GM18907 (cell line): Measurements from ENCODE around the gene CLSTN1.
"Not testable (repeated sequence)": the region's sequence is repeated elsewhere in the genome, so short reads cannot be mapped to it uniquely, and the experiment has no call there.

Experiments used
- ATAC-seq: cut with Tn5 transposase; IDR thresholded peaks from one replicate; pipeline ENCODE4 v1.9.1; 2021; ENCODE audit warnings: mild to moderate bottlenecking, moderate library complexity; ENCODE audit not compliant: unreplicated experiment

Gene CLSTN1

GRCh38 chr1:9826616-9827015, 2.9 kb upstream of the CLSTN1 start:
- no peak for ATAC-seq

- ATAC-seq: no peak
These were observed 2.3 kb upstream of the CLSTN1 start for GRCh38 chr1:9826087-9826486.

GRCh38 chr1:9825093-9826074, 1.6 kb upstream of the CLSTN1 start:
- ATAC-seq: peak; percentile 32

DNA sequence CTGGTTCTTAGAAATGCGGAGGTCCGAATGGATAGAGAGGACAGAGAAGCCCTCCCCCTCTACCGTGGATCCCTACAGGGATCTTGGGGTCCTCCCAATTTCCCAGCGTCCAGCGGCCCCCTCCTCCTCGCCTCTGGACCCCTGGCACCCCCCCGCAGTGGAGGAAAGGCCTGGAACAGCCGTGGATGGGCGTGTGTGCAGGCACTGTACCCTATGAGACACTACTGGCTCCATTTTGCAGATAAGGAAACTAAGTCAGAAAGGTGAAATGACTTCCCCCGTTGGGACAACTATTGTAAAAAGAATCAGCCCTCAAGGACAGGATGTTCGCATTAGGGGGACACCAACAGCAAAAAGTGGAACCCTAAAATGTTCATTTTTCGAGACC, 931 bp upstream of the CLSTN1 start:
- ATAC-seq: no peak

DNA sequence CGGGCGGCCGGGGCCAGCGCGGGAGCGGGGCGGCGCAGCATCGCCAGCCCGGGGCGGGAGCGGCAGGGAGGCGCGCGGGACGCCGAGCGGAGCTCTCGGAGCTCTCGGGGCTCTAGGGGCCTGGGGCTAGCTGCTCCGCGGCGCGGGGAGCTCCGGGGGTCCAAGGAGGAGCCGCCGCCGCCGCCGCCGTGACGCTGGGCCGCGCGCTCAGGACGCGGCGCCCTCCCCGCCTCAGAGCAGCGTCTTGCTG, 147 bp downstream of the CLSTN1 start:
- ATAC-seq: peak; percentile 24

DNA sequence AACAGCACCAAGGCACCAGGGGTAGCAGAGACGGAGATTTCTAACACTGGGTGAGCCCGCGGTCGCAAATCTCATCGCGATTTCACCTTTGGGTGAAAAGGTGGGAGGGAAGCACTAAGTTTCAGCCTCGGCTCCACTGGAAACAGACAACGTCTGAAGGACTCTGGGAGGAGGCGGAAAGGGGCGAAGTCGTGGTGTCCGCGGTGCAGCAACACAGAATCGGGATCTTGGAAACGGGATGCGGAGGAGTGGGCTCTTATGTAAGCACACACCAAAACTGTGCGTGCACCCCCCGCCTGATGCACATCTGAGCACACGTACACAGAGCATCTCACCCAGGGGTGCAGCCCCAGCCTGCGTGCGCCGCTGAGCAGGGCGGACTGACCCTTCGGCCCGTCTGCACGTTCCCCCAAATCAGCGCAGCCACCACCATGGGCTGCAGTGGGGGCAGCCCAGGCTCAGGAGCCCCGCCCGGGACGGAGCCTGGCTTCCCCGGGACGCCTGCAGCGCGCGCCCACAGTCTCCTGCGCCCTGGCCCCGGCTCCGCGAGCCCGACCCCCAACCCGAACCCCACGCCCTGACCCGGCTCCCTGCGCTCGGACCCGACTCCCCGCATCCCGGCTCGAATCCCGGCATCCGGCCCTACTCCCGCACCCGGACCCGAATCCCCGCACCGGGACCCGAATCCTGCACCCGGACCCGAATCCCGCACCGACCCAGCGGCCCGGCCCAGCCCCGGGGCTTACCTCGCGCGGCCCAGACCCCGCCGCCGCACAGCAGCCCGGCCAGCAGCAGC, 670 bp downstream of the CLSTN1 start:
- no peak for ATAC-seq

DNA sequence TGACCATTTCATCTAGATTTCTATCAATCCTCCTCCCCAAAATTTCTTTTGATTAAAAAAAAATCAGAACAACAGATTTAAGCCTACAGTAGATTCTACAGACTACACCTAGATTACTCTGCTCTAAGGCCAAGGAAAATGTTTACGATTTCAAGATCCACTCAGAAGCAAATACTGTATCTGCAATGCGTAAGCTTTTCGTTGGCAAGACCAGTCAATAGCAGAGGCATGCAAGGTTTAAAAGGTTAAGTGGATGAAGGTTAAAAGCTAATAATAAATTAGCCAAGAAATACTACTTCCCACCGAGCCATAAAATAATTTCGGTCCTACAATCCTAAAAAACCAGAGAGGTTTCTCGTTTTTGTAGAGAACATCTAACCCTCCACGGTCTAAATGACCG, 1.3 kb downstream of the CLSTN1 start:
- no peak for ATAC-seq

GRCh38 chr1:9821710-9822109, 2.1 kb downstream of the CLSTN1 start:
- no peak for ATAC-seq

DNA sequence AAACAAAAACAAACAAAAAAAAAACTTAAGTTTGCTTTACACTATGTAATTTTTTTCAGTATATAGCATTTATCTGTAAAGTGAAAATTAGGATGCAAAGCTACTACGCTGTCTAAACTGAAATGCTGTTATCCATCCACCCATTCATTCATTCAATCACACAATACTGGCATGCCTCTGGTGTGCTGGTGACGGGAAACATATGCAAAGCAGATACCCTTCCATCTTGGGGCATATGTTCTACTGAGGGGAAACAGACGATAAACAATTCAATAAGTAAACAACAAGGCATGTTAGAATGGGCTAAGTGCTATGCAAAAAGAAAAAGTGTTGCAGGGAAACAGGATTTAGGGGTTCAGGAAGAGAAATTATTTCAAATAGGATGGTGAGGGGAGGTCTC, 3.2 kb downstream of the CLSTN1 start:
- no peak for ATAC-seq

- ATAC-seq: no peak
These were observed 6.0 kb downstream of the CLSTN1 start for GRCh38 chr1:9817734-9818133.

DNA sequence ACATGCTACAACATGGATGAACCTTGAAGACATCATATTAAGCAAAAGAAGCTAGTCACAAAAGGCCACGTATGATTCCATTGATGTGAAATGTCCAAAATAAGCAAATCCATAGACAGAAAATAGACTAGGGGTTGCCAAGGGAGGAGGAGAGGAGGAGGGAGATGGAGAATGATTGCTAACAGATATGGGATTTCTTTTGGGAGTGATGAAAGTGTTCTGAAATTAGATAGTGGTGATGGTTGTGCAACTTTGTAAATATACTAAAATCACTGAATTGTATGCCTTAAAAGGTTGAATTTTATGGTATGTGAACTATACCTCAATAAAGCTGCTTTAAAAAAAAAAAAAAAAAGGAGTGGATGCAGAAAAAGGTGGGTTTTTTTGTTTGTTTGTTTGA, 7.6 kb downstream of the CLSTN1 start:
- ATAC-seq: no peak

DNA sequence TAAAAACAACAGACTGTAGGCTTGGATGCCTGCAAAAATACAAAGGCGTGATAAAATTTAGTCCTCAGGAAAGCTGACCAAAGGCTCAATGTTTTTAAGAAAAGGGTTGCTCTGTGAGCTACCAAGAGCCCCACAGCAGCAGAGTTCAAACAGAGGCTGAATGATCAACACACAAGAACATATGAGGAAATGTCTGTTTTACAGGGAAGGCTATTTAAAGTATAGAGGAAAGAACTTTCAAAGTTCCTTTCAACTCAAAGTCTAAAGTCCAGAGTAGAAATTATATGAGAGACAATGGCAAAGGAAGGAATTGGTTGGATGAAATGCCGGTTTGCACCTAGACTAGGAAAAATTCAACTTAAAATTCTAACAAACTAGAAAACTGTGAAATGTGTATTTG, 8.6 kb downstream of the CLSTN1 start:
- ATAC-seq: no peak

DNA sequence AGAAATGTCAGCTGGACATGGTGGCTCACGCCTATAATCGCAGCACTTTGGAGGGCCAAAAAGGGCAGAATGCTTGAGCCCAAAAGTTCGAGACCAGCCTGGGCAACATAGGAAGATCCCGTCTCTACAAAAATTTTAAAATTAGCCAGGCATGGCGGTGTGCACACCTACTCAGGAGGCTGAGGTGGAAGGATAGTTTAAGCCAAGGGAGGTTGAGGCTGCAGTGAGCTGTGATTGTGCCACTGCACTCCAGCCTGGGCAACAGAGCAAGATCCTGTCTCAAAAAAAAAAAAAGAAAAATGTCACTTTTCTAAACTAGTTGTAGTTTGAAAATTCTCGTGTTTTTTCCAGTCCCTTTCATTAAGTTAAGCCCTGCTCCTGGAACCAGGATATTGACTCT, 9.1 kb downstream of the CLSTN1 start:
- no peak for ATAC-seq

DNA sequence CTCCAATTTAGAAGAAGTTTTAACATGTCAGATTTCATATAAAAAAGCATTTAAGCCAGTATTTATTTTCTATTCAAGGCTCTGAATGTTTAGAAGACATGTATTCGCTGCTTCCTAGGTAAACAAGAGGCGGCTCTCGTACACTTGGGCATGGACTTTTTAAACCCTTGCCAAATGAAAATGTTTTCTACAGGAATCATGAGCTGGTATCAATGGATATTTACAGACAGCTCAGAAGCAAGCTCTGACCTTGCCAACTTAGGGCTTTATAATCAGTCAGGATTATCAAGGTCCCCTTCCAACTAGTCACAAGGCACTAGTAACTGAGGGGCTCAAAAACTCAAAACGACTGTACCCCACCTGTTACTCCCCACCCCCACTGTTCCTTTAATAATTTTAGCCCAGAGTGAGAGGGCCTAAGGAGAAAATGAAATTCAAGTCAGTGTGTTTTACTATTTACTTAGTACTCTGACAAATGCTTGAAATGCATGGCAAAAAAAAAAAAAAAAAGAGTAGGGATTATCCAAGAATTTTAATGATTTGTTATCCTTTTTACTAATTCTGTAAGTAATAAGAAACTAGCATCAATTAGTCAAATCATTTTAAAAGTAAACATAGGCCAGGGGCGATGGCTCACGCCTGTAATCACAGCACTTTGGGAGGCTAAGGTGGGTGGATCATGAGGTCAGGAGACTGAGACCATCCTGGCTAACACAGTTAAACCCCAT, 12.4 kb downstream of the CLSTN1 start:
- ATAC-seq: no peak

DNA sequence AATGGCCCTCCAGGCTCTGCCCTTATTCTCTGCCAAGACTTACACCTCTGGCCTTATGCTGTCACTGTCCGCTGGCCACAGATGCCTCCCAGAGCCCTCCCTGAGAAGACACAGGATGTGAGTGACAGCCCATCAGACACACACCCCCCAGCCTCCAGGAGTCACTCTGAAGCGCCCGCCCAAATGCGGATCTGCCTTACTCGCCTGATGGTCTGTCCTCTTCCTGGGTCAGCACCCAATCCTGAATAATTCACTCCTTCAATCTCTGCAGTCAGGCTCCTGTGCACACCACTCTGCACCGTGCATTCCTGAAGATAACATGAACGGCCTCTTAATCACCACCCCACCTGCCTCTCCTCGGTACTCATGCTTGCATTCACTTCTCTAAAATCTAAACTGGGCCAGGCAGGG, 14.7 kb downstream of the CLSTN1 start:
- no peak for ATAC-seq

DNA sequence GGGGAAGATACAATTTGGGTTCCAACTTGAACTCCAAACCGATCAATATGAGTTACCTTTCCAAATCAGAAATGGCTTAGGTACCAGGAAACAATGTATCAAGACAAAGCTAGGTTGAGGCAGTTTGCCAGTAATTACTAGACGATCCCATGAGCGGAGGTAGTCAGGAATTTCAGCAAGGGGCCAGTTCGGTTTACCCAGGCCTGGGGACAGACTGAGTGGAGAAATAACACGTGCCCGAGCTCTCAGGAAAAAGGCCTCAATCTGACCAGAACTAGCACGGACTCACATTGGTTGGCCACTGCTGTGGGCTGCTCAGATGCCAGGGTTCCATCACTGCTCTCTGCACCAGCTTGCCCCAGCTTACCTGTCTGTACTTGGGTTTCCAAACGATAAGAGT, 15.3 kb downstream of the CLSTN1 start:
- no peak for ATAC-seq

GRCh38 chr1:9807541-9807940, 16.2 kb downstream of the CLSTN1 start:
- ATAC-seq: no peak

GRCh38 chr1:9805972-9806371, 17.8 kb downstream of the CLSTN1 start:
- ATAC-seq: not testable (repeated sequence)

DNA sequence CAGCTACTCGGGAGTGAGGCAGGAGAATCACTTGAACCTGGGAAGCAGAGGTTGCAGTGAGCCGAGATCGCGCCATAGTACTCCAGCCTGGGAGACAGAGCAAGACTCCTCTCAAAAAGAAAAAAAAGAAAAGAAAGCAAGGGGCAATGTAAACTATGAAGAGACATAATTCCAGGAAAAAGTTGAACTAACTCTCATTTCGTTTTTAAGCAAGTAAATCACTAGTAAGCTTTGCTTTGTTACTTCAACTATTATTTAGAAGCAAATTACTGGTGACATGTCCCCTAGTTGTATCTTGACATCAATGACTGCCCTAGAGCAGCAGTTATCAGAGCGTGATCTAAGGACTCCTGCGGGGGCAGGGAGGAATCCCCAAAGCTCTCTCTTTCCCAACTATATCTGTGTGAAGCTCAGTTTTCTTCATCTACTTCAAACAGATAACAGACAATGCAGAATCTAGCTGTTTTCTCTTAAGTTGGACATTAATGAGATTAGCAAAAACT, 18.7 kb downstream of the CLSTN1 start:
- no peak for ATAC-seq

GRCh38 chr1:9803003-9803918, 20.5 kb downstream of the CLSTN1 start:
- ATAC-seq: not testable (repeated sequence)
